Measurements from ENCODE around the gene NEK2.

DNA sequence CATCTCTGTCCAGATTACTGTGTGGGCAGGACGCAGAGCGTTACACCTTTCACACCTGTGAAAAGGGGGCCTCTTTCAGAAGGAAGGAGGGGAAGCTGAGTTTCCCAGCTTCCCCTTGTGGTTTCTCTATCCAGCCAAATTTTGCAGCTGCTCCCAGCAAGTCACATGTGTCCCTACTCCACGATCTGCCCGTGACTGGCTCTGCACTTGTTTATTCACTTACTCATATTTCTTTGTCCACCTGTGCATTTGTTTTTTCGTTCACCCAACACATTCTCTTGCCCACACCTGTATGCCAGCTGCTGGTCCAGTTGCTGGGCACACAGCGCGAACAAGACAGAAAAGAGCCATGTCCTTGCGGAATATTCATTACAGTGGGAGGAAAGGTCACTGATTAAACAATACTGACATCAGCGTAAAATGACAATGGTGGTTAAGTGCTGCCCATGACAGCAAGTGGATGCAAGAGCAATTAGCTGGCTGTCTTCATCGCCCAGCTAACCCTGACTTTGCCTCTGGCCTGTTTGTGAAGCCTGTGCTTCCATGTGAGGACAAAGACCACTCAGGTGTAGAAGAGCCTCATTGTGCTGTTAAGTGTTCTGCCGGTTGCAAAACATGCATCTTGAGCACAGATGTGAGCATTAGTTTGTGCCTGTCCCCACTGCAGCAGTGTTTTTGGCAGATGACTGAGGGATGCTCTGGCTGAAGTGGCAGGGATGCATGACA lies 28.6 kb upstream of the NEK2 start:
- TF ChIP-seq, protein P1, sequence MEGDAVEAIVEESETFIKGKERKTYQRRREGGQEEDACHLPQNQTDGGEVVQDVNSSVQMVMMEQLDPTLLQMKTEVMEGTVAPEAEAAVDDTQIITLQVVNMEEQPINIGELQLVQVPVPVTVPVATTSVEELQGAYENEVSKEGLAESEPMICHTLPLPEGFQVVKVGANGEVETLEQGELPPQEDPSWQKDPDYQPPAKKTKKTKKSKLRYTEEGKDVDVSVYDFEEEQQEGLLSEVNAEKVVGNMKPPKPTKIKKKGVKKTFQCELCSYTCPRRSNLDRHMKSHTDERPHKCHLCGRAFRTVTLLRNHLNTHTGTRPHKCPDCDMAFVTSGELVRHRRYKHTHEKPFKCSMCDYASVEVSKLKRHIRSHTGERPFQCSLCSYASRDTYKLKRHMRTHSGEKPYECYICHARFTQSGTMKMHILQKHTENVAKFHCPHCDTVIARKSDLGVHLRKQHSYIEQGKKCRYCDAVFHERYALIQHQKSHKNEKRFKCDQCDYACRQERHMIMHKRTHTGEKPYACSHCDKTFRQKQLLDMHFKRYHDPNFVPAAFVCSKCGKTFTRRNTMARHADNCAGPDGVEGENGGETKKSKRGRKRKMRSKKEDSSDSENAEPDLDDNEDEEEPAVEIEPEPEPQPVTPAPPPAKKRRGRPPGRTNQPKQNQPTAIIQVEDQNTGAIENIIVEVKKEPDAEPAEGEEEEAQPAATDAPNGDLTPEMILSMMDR (conservative IDR thresholded peaks at IDR 0.05), result no peak
- TF ChIP-seq ZFX (IDR thresholded peaks at IDR 0.05), result no peak
